ENCODE data around the gene TGFB1I1.
A peak's percentile ranks its signal among the peaks of the same experiment; 100 is the strongest.
"Not testable (repeated sequence)": the region's sequence is repeated elsewhere in the genome, so short reads cannot be mapped to it uniquely, and the experiment has no call there.

The TGFB1I1 gene

DNA sequence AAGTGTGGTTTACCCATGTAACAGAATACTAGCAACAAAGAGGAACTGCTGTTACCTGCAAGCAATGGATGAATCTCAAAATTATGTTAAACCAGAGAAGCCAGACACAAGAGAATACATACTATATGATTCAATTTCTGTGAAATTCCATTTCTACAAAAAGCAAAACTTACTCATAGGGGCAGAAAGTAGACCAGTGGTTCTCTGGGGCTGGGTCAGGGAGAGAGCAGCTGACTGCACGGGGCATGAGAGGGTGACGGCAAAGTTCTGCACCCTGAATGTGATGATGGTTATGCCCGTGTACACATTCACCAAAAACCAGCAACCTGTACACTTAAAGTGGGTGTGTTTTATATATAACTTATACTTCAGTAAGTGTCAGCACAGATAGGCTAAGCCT is 32.4 kb upstream of the TGFB1I1 start:
- DNase-seq (ENCODE audit: insufficient read length, low spot score) (no peak), FAIRE-seq (no peak)
- no peak for TF ChIP-seq POLR2A (IDR thresholded peaks at IDR 0.05; ENCODE audit: low read depth, low read length)

DNA sequence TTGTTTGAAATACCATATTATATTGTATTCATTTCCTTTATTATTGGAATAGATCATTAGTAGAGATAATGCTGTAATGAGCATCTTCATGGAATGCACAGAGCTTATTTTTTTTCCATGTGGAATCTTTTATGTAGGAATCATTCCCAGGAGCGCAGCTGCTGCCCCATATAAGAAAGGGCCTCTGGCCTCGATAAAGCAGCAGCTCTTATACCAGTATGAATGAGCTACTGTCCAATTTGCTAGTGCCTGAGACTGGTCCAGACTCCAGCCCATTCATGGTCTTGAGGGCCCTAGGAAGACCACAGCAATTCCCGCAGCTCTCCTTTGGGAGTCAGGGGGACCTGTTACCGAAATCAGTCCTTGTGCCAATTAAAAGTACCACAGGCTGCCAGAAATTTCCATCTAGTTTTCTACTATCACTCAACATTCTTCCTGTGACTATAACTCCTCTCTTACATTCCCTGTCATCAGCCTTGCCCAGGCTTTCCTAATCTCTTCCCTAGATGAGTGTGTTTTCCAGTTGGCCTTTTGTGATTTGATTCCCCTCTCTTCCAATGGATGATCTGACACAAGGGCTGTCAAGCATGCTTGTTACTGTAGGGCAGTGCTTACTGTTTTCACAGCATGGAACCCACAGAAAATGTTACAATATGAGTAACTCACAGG is 31.3 kb upstream of the TGFB1I1 start:
- DNase-seq (ENCODE audit: insufficient read length, low spot score): no peak

DNA sequence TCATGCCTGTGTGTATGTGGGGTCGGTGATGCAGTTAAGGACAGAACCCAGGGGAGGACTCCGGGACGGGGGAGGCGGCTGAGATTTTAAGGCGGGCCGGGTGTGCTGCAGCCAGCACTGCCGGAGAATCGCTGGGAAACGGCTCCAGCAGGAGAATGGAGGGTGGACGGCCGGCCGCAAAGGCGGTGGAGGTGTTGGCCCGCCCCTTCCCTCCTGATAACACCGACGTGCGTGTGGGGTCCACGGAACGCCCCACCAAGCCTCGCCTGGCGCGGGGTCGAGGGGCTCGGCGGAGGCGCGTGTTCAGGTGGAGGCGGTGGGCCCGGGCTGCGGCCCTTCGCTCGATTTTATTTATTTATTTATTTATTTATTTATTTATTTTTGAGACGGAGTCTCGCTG is 30.0 kb upstream of the TGFB1I1 start:
- FAIRE-seq (no peak), DNase-seq (ENCODE audit: insufficient read length, low spot score) (no peak)
- no peak for TF ChIP-seq POLR2A (IDR thresholded peaks at IDR 0.05; ENCODE audit: low read depth, low read length)

More for the DNA sequence above, 31.3 kb upstream of the TGFB1I1 start:
- TF ChIP-seq POLR2A (IDR thresholded peaks at IDR 0.05; ENCODE audit: low read depth, low read length): no peak
- FAIRE-seq: no peak

DNA sequence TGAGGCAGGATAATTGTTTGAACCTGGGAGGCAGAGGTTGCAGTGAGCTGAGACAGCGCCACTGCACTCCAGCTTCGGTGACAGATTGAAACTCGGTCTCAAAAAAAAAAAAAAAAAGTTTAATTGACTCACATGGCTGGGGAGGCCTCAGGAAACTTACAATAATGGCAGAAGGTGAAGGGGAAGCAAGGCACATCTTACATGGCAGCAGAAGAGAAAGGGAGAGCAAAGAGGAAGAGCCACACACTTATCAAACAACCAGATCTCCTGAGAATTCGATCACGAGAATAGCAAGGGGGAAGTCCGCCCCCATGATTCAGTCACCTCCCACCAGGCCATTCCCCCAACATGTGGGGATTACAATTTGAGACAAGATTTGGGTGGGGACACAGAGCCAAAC is 26.0 kb upstream of the TGFB1I1 start:
- not testable (repeated sequence) for FAIRE-seq; DNase-seq (ENCODE audit: insufficient read length, low spot score)

DNA sequence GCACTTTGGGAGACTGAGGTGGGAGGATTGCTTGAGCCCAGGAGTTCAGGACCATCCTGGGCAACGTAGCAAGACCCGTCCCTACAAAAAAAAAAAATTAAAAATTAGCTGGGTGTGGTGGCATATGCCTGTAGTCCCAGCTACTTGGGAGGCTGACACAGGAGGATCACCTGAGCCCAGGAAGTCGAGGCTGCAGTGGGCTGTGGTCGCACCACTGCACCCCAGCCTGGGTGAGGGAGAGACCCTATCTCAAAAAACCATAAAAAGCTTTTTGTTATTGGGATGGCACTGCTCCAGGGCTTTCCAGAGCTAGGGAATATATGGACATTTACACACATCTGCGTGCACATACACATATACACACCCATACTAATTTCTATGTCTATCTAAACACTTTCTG is 20.8 kb upstream of the TGFB1I1 start:
- DNase-seq (ENCODE audit: insufficient read length, low spot score) (no peak), FAIRE-seq (no peak)
- TF ChIP-seq POLR2A (IDR thresholded peaks at IDR 0.05; ENCODE audit: low read depth, low read length): no peak

DNA sequence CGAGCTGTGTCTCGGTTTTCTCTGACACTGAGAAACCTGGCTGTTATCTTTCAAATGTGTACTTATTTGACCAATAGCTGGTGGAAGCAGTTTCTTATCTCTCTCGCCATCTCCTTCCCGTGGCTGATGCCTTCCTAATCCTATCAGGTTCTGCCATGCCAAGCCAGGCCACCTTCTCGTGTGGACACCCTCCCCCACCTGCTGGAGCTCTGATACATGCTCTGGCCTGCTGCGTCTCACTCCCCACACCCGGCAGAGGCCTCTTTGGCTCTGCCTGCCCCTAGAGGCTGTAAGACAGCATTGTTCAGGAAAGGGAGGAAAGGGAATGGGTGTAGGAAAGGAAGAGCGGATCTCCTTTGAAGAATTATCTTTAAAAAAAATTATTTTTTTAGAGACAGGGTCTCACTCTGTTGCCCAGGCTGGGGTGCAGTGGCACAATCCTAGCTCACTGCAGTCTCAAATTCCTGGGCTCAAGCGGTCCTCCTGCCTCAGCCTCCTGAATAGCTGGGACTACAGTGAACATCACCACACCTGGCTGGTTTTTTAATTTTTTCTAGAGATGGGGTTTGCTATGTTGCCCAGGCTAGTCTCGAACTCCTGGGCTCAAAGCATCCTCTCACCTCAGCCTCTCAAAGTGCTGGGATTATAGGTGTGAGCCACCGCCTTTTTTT is 20.1 kb upstream of the TGFB1I1 start:
- DNase-seq (ENCODE audit: insufficient read length, low spot score): peak; percentile 63
- no peak for FAIRE-seq
- TF ChIP-seq POLR2A (IDR thresholded peaks at IDR 0.05; ENCODE audit: low read depth, low read length): peak; percentile 25; the same call in 1 of the 2 replicates

DNA sequence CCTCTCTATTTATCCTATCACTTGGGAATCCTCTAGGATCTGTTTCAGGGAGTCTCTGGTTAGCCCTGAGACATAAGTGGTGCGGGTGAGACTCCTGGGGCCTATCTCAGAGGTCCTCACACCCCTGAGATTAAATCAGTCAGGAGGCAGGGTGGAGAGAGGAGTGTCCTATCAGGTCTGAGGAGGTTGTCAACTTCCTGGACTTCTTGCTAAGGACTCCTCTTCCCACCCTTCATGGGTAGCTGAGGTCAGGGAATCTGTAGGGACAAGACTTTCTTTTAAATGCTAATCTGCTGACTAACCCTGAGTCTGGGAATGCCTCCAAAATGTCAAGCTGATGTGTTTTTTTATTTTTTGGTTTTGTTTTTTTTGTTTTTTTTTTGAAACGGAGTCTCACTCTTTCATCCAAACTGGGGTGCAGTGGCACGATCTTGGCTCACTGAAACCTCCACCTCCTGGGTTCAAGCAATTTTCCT is 19.3 kb upstream of the TGFB1I1 start:
- FAIRE-seq: peak; percentile 60
- no peak for DNase-seq (ENCODE audit: insufficient read length, low spot score)
- TF ChIP-seq POLR2A (IDR thresholded peaks at IDR 0.05; ENCODE audit: low read depth, low read length): no peak

DNA sequence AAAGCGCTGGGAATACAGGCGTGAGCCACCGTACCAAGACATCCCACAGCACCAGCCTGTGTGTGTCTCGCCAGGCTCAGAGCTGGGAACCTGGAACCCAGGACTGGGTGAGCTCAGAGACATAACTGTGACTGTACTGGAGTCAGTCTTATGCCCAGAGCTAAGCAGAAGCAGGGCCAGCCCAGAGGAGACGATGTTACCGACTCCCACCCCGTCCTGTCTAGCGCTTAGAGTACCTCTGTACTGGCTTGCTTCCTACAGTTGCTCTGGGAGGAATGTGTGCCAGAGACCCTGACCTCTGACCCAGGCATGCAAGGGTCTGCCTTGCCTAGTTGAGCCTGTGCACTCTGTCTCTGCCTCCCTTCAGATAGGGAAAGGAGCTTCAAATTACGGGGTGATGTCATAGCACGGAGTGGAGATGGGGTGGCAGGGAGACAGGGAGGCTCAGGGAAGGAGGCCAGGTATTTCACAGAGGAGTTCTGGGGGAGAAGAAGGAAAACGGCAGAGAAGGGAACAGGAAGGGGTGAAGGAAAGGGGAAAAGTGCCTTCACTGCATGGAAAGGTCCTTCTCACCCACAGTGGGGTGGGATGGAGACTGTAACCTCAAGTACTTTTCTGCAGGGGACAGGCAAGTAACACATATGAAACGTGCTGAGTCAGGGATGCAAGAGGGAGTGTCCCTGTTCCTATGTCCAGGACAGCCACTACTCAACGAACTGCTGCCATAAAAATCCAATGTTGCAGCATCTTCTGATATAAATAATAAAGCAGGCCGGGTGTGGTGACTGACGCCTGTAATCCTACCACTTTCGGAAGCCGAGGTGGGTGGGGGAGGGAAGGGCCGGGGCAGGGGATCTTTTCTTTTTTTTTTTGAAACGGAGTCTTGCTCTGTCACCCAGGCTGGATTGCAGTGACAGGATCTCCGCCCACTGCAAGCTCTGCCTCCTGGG is 18.4 kb upstream of the TGFB1I1 start:
- DNase-seq (ENCODE audit: insufficient read length, low spot score) (no peak), FAIRE-seq (no peak)
- no peak for TF ChIP-seq POLR2A (IDR thresholded peaks at IDR 0.05; ENCODE audit: low read depth, low read length)

DNA sequence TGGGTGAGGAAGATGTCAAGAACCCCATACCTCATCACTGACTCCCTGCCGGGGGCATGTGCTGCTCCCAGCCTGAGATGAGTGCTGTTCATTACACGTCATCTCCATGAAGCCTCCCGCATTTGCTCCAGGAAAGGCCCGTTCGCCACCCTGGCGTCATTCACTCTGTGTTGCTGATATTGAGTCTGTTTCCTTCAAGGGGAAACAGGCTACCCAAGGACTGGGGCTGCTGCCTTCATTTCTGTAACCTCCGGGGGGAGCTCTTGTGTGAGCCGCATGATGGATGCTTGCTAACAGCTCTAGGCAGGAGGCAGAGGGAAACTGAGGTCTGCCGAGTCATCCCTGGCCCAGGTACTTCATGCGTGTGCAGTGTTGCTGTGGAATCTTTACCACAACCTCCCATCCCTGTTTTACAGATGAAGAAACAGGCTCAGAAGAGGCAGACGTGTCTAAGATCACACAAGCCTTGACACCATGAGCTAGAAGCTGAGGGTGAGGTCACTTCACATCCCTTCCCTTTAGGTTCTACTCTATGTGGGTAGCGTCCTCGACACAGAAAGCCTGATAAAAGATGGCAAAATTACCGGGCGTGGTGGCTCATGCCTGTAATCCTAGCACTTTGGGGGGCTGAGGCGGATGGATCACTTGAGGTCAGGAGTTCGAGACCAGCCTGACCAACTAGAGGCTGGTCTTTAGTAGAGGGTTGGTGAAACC is 16.2 kb upstream of the TGFB1I1 start:
- DNase-seq (ENCODE audit: insufficient read length, low spot score): no peak
- no peak for TF ChIP-seq POLR2A (IDR thresholded peaks at IDR 0.05; ENCODE audit: low read depth, low read length)

DNA sequence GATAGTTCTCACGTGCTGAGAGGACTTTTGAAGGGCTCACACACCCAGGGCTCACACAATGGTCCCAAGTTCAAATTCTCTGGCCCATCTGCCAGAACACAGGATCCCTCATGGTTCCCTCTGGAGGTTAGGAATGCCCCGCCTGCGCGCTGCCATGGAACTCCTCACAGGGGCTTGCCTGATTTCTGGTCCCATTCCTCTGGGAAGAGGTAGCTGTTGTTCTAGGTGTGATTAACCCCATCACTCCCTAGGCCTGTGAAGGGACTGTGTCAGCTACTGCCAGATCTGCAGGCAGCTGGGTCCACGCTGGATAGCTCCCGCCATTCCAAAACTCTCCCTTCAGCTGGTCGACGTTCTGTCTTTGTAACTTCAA is 15.0 kb upstream of the TGFB1I1 start:
- no peak for FAIRE-seq
- DNase-seq (ENCODE audit: insufficient read length, low spot score): no peak
- TF ChIP-seq POLR2A (IDR thresholded peaks at IDR 0.05; ENCODE audit: low read depth, low read length): no peak

More for the DNA sequence above, 16.2 kb upstream of the TGFB1I1 start:
- no peak for FAIRE-seq

DNA sequence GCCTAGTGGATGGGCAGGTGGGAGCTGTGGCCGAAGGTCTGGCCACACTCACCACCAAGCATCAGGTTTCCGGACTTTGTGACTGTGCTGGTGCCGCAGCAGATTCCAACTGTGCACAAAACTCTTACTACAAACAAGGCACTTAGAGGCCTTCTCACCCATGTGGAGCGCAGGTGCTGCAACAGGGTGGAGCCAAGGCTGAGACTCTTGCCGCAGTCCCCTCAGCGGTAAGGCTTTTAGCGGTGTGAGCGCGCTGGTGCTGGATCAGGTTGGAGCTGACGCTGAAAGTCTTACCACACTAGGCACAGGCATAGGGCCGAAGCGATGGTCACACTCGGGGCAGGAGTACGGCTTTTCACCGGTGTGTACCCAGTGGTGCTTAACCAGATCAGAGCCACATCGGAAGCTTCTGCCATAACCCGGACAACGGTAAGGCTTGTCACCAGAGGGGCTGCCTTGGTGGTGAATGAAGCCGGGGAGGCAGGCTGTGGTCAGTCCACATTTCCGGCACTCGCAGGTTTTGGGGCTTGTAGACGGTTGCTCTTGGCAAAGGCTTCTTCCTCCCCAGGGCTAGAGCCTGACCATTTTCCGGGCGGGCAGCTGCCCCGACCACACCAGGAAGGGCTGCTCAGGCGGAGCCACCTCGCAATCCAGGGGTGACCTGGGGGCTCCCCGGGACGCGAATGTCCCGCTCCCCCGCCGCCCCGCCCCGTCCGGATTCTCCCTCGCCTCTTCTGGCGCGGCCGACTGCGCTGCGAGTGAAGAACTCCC is 13.7 kb upstream of the TGFB1I1 start:
- FAIRE-seq (no peak), DNase-seq (ENCODE audit: insufficient read length, low spot score) (no peak)
- no peak for TF ChIP-seq POLR2A (IDR thresholded peaks at IDR 0.05; ENCODE audit: low read depth, low read length)

DNA sequence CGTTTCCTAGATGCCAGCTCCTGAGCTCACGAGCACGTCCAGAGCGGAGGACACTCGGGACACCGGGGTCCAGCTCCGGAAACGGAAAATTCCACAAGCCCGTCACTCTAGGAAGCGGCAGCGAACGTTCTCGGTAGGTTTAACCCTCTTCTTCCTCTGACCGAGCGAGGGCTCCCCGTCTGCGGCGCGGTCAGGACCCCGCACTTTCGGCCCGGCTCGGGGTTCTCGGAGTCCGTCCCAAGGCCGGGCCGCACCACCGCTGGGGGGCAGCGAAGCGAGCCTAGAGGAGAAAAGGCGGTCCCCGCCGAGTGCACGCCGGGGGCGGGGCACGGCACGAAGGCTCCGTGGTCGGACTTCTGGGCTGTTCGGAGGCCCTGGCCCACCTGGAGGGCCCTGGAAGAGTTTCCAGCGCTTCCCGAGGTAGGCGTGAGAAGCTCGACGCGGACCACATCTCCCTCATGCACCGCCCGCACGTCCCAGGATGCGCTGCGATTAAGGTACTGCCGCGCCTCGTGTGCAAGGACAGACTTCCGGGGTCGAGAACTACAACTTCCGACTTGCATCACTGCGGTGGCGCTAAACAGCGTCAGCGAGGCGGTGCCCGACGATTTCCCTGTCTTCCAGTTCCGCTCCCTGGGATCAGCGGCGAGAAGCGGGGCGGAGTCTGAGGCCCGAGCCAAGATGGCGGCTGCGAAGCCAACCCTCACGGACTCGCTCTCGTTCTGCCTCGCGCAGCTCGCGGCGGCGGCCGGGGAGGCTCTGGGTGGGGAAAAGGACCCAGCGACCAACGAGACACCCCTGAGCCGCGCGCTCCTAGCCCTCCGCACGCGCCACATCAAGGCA is 12.9 kb upstream of the TGFB1I1 start, which contains the start of gene ARMC5:
TSS of gene ARMC5 (plus strand) at position 658 of the 843 bp plus-strand sequence. CDS start at position 682, 24 bp downstream.
- DNase-seq (ENCODE audit: insufficient read length, low spot score): peak; percentile 75
- peak; percentile 63 for TF ChIP-seq POLR2A (IDR thresholded peaks at IDR 0.05; ENCODE audit: low read depth, low read length)
- FAIRE-seq: peak; percentile 81

Data from H54 (cell line).